ENCODE data around the gene GALNT10.

GALNT10 gene

GRCh38 chr5:154227090-154227489 is 36.6 kb downstream of the GALNT10 start:
- Histone ChIP-seq H3K27ac (ENCODE audit: low read depth, low read length) (no peak overlapping the region), H4K5ac (ENCODE audit: low read length) (no peak overlapping the region), H3K23ac (ENCODE audit: low read length) (no peak overlapping the region), H3K4me3 (ENCODE audit: low read length) (no peak overlapping the region), H2BK15ac (replicated peaks; ENCODE audit: low read depth) (no peak overlapping the region), H3K4me1 (ENCODE audit: control insufficient read depth, low read depth, low read length) (peaks cover 3% of the 10 kb centered on the region), H2BK5ac (ENCODE audit: low read length) (no peak overlapping the region), H3K9ac (ENCODE audit: low read length) (no peak overlapping the region), H2AK5ac (ENCODE audit: low read length) (no peak overlapping the region), H3K79me2 (ENCODE audit: control insufficient read depth, insufficient read depth, low read length) (no peaks in the 10 kb centered on the region), H2BK120ac (ENCODE audit: low read depth, low read length) (no peak overlapping the region), H3K4ac (ENCODE audit: low read depth, low read length) (no peak overlapping the region), H3K36me3 (ENCODE audit: control insufficient read depth, insufficient read depth, low read length) (no peaks in the 10 kb centered on the region), H3K18ac (ENCODE audit: low read length) (no peak overlapping the region), H3K79me1 (ENCODE audit: low read length) (peaks cover 4% of the 10 kb centered on the region), H3K4me2 (ENCODE audit: low read length) (no peak overlapping the region), H4K8ac (ENCODE audit: low read depth, low read length) (no peak overlapping the region), H3K56ac (ENCODE audit: low read length) (no peak overlapping the region), H3K27me3 (ENCODE audit: insufficient read depth, low read length, poor library complexity) (no peaks in the 10 kb centered on the region)
- WGBS (ENCODE audit: extremely low coverage, insufficient coverage, low lambda C conversion rate), result no CpG with 5 or more reads among the region's 2 CpGs
- no peak for DNase-seq

GRCh38 chr5:154228696-154229095 is 38.2 kb downstream of the GALNT10 start:
- Histone ChIP-seq H3K23ac (ENCODE audit: low read length) (no peak overlapping the region), H3K36me3 (ENCODE audit: control insufficient read depth, insufficient read depth, low read length) (no peaks in the 10 kb centered on the region), H3K79me1 (ENCODE audit: low read length) (peaks cover 4% of the 10 kb centered on the region), H3K79me2 (ENCODE audit: control insufficient read depth, insufficient read depth, low read length) (no peaks in the 10 kb centered on the region), H2BK120ac (ENCODE audit: low read depth, low read length) (no peak overlapping the region), H2AK5ac (ENCODE audit: low read length) (no peak overlapping the region), H2BK5ac (ENCODE audit: low read length) (no peak overlapping the region), H3K9ac (ENCODE audit: low read length) (no peak overlapping the region), H2BK15ac (replicated peaks; ENCODE audit: low read depth) (no peak overlapping the region), H3K4me3 (ENCODE audit: low read length) (no peak overlapping the region), H3K4ac (ENCODE audit: low read depth, low read length) (no peak overlapping the region), H3K27me3 (ENCODE audit: insufficient read depth, low read length, poor library complexity) (no peaks in the 10 kb centered on the region), H3K27ac (ENCODE audit: low read depth, low read length) (no peak overlapping the region), H3K4me2 (ENCODE audit: low read length) (no peak overlapping the region), H3K4me1 (ENCODE audit: control insufficient read depth, low read depth, low read length) (no peaks in the 10 kb centered on the region), H3K18ac (ENCODE audit: low read length) (no peak overlapping the region), H4K8ac (ENCODE audit: low read depth, low read length) (no peak overlapping the region), H4K5ac (ENCODE audit: low read length) (no peak overlapping the region), H3K56ac (ENCODE audit: low read length) (no peak overlapping the region)
- no CpG with 5 or more reads among the region's 4 CpGs for WGBS (ENCODE audit: extremely low coverage, insufficient coverage, low lambda C conversion rate)
- DNase-seq, result no peak

GRCh38 chr5:154230526-154230925 is 40.0 kb downstream of the GALNT10 start:
- no peak overlapping the region for H2BK120ac ChIP-seq (ENCODE audit: low read depth, low read length)
- H3K4me1 ChIP-seq (ENCODE audit: control insufficient read depth, low read depth, low read length), result no peaks in the 10 kb centered on the region
- H3K9ac ChIP-seq (ENCODE audit: low read length), result no peak overlapping the region
- no peak overlapping the region for H3K18ac ChIP-seq (ENCODE audit: low read length)
- H2AK5ac ChIP-seq (ENCODE audit: low read length), result no peak overlapping the region
- H3K56ac ChIP-seq (ENCODE audit: low read length), result no peak overlapping the region
- no peaks in the 10 kb centered on the region for H3K36me3 ChIP-seq (ENCODE audit: control insufficient read depth, insufficient read depth, low read length)
- H2BK15ac ChIP-seq (replicated peaks; ENCODE audit: low read depth), result no peak overlapping the region
- H3K23ac ChIP-seq (ENCODE audit: low read length), result no peak overlapping the region
- H3K27me3 ChIP-seq (ENCODE audit: insufficient read depth, low read length, poor library complexity), result no peaks in the 10 kb centered on the region
- no peak for DNase-seq
- no peak overlapping the region for H3K27ac ChIP-seq (ENCODE audit: low read depth, low read length)
- no peak overlapping the region for H4K5ac ChIP-seq (ENCODE audit: low read length)
- H2BK5ac ChIP-seq (ENCODE audit: low read length), result no peak overlapping the region
- H3K79me1 ChIP-seq (ENCODE audit: low read length), result peaks cover 4% of the 10 kb centered on the region
- H3K4me2 ChIP-seq (ENCODE audit: low read length), result no peak overlapping the region
- no peak overlapping the region for H3K4ac ChIP-seq (ENCODE audit: low read depth, low read length)
- no peaks in the 10 kb centered on the region for H3K79me2 ChIP-seq (ENCODE audit: control insufficient read depth, insufficient read depth, low read length)
- no peak overlapping the region for H4K8ac ChIP-seq (ENCODE audit: low read depth, low read length)
- H3K4me3 ChIP-seq (ENCODE audit: low read length), result no peak overlapping the region

GRCh38 chr5:154234551-154234950 is 44.0 kb downstream of the GALNT10 start:
- no peak overlapping the region for H3K4me3 ChIP-seq (ENCODE audit: low read length)
- no peaks in the 10 kb centered on the region for H3K27me3 ChIP-seq (ENCODE audit: insufficient read depth, low read length, poor library complexity)
- no peak for DNase-seq
- H3K4ac ChIP-seq (ENCODE audit: low read depth, low read length), result no peak overlapping the region
- no peak overlapping the region for H3K4me2 ChIP-seq (ENCODE audit: low read length)
- no peak overlapping the region for H2BK120ac ChIP-seq (ENCODE audit: low read depth, low read length)
- H3K23ac ChIP-seq (ENCODE audit: low read length), result no peak overlapping the region
- no peaks in the 10 kb centered on the region for H3K36me3 ChIP-seq (ENCODE audit: control insufficient read depth, insufficient read depth, low read length)
- H3K4me1 ChIP-seq (ENCODE audit: control insufficient read depth, low read depth, low read length), result peaks cover 7% of the 10 kb centered on the region
- H2BK5ac ChIP-seq (ENCODE audit: low read length), result no peak overlapping the region
- peaks cover 2% of the 10 kb centered on the region for H3K79me2 ChIP-seq (ENCODE audit: control insufficient read depth, insufficient read depth, low read length)
- H3K27ac ChIP-seq (ENCODE audit: low read depth, low read length), result no peak overlapping the region
- no peak overlapping the region for H4K8ac ChIP-seq (ENCODE audit: low read depth, low read length)
- H3K18ac ChIP-seq (ENCODE audit: low read length), result no peak overlapping the region
- WGBS (ENCODE audit: extremely low coverage, insufficient coverage, low lambda C conversion rate), result no CpG with 5 or more reads among the region's 3 CpGs
- H4K5ac ChIP-seq (ENCODE audit: low read length), result no peak overlapping the region
- H3K9ac ChIP-seq (ENCODE audit: low read length), result no peak overlapping the region
- no peak overlapping the region for H3K56ac ChIP-seq (ENCODE audit: low read length)
- H2AK5ac ChIP-seq (ENCODE audit: low read length), result no peak overlapping the region
- H3K79me1 ChIP-seq (ENCODE audit: low read length), result peaks cover 7% of the 10 kb centered on the region
- no peak overlapping the region for H2BK15ac ChIP-seq (replicated peaks; ENCODE audit: low read depth)

GRCh38 chr5:154236011-154236410 is 45.5 kb downstream of the GALNT10 start:
- H2BK15ac ChIP-seq (replicated peaks; ENCODE audit: low read depth), result no peak overlapping the region
- no peak overlapping the region for H3K56ac ChIP-seq (ENCODE audit: low read length)
- no CpG with 5 or more reads among the region's 1 CpG for WGBS (ENCODE audit: extremely low coverage, insufficient coverage, low lambda C conversion rate)
- H3K79me1 ChIP-seq (ENCODE audit: low read length), result peaks cover 4% of the 10 kb centered on the region
- no peak overlapping the region for H3K4ac ChIP-seq (ENCODE audit: low read depth, low read length)
- peaks cover 16% of the 10 kb centered on the region for H3K4me1 ChIP-seq (ENCODE audit: control insufficient read depth, low read depth, low read length)
- no peak overlapping the region for H3K4me2 ChIP-seq (ENCODE audit: low read length)
- H4K5ac ChIP-seq (ENCODE audit: low read length), result no peak overlapping the region
- H3K23ac ChIP-seq (ENCODE audit: low read length), result no peak overlapping the region
- H3K4me3 ChIP-seq (ENCODE audit: low read length), result no peak overlapping the region
- H2BK5ac ChIP-seq (ENCODE audit: low read length), result no peak overlapping the region
- no peaks in the 10 kb centered on the region for H3K27me3 ChIP-seq (ENCODE audit: insufficient read depth, low read length, poor library complexity)
- no peak overlapping the region for H2BK120ac ChIP-seq (ENCODE audit: low read depth, low read length)
- no peak overlapping the region for H4K8ac ChIP-seq (ENCODE audit: low read depth, low read length)
- DNase-seq, result peak; percentile 46
- H2AK5ac ChIP-seq (ENCODE audit: low read length), result no peak overlapping the region
- H3K9ac ChIP-seq (ENCODE audit: low read length), result no peak overlapping the region
- no peaks in the 10 kb centered on the region for H3K36me3 ChIP-seq (ENCODE audit: control insufficient read depth, insufficient read depth, low read length)
- H3K27ac ChIP-seq (ENCODE audit: low read depth, low read length), result no peak overlapping the region
- H3K18ac ChIP-seq (ENCODE audit: low read length), result no peak overlapping the region
- H3K79me2 ChIP-seq (ENCODE audit: control insufficient read depth, insufficient read depth, low read length), result peaks cover 2% of the 10 kb centered on the region

GRCh38 chr5:154236536-154237375 is 46.2 kb downstream of the GALNT10 start:
- Histone ChIP-seq H2BK120ac (ENCODE audit: low read depth, low read length) (no peak overlapping the region), H3K79me2 (ENCODE audit: control insufficient read depth, insufficient read depth, low read length) (peaks cover 2% of the 10 kb centered on the region), H3K27ac (ENCODE audit: low read depth, low read length) (no peak overlapping the region), H3K4ac (ENCODE audit: low read depth, low read length) (no peak overlapping the region), H3K9ac (ENCODE audit: low read length) (no peak overlapping the region), H3K23ac (ENCODE audit: low read length) (no peak overlapping the region), H2AK5ac (ENCODE audit: low read length) (no peak overlapping the region), H2BK5ac (ENCODE audit: low read length) (no peak overlapping the region), H3K4me2 (ENCODE audit: low read length) (no peak overlapping the region), H3K36me3 (ENCODE audit: control insufficient read depth, insufficient read depth, low read length) (no peaks in the 10 kb centered on the region), H4K8ac (ENCODE audit: low read depth, low read length) (no peak overlapping the region), H3K18ac (ENCODE audit: low read length) (no peak overlapping the region), H4K5ac (ENCODE audit: low read length) (no peak overlapping the region), H2BK15ac (replicated peaks; ENCODE audit: low read depth) (no peak overlapping the region), H3K4me3 (ENCODE audit: low read length) (no peak overlapping the region), H3K79me1 (ENCODE audit: low read length) (peaks cover 4% of the 10 kb centered on the region), H3K56ac (ENCODE audit: low read length) (no peak overlapping the region), H3K27me3 (ENCODE audit: insufficient read depth, low read length, poor library complexity) (no peaks in the 10 kb centered on the region), H3K4me1 (ENCODE audit: control insufficient read depth, low read depth, low read length) (peaks cover 17% of the 10 kb centered on the region)
- DNase-seq, result no peak
- no CpG with 5 or more reads among the region's 7 CpGs for WGBS (ENCODE audit: extremely low coverage, insufficient coverage, low lambda C conversion rate)

Data from mesendoderm (in vitro differentiated cells).